ENCODE data around the gene CCDC91.
"Not testable (repeated sequence)": the region's sequence is repeated elsewhere in the genome, so short reads cannot be mapped to it uniquely, and the experiment has no call there.

The CCDC91 gene

GRCh38 chr12:28232211-28232928 is 42.1 kb downstream of the CCDC91 start:
- DNase-seq (ENCODE audit: low spot score), result no peak

GRCh38 chr12:28234444-28234843 is 44.2 kb downstream of the CCDC91 start:
- no peak for DNase-seq (ENCODE audit: low spot score)

GRCh38 chr12:28235015-28235414 is 44.8 kb downstream of the CCDC91 start:
- DNase-seq (ENCODE audit: low spot score), result no peak

GRCh38 chr12:28235985-28236384 is 45.7 kb downstream of the CCDC91 start:
- no peak for DNase-seq (ENCODE audit: low spot score)

GRCh38 chr12:28237423-28237822 is 47.2 kb downstream of the CCDC91 start:
- DNase-seq (ENCODE audit: low spot score), result no peak

- no peak for DNase-seq (ENCODE audit: low spot score)
Observed at GRCh38 chr12:28239918-28240317, 49.7 kb downstream of the CCDC91 start.

- no peak for DNase-seq (ENCODE audit: low spot score)
Observed at GRCh38 chr12:28240853-28241252, 50.6 kb downstream of the CCDC91 start.

- no peak for DNase-seq (ENCODE audit: low spot score)
Observed at GRCh38 chr12:28242129-28242495, 51.9 kb downstream of the CCDC91 start.

- DNase-seq (ENCODE audit: low spot score), result no peak
Observed at GRCh38 chr12:28242496-28243309, 52.4 kb downstream of the CCDC91 start.

GRCh38 chr12:28243310-28243633 is 53.0 kb downstream of the CCDC91 start:
- no peak for DNase-seq (ENCODE audit: low spot score)

- no peak for DNase-seq (ENCODE audit: low spot score)
Observed at GRCh38 chr12:28247806-28248205, 57.5 kb downstream of the CCDC91 start.

GRCh38 chr12:28248555-28249145 is 58.4 kb downstream of the CCDC91 start:
- no peak for DNase-seq (ENCODE audit: low spot score)

GRCh38 chr12:28253161-28253641 is 62.9 kb downstream of the CCDC91 start:
- no peak for DNase-seq (ENCODE audit: low spot score)

- DNase-seq (ENCODE audit: low spot score), result no peak
Observed at GRCh38 chr12:28257411-28257810, 67.2 kb downstream of the CCDC91 start.

GRCh38 chr12:28258998-28259397 is 68.7 kb downstream of the CCDC91 start:
- no peak for DNase-seq (ENCODE audit: low spot score)

- DNase-seq (ENCODE audit: low spot score), result no peak
Observed at GRCh38 chr12:28265435-28266042, 75.3 kb downstream of the CCDC91 start.

- not testable (repeated sequence) for DNase-seq (ENCODE audit: low spot score)
Observed at GRCh38 chr12:28267920-28268607, 77.8 kb downstream of the CCDC91 start.

- peak; percentile 7 for DNase-seq (ENCODE audit: low spot score)
Observed at GRCh38 chr12:28268608-28269229, 78.5 kb downstream of the CCDC91 start.

- no peak for DNase-seq (ENCODE audit: low spot score)
Observed at GRCh38 chr12:28269851-28270250, 79.6 kb downstream of the CCDC91 start.

GRCh38 chr12:28278499-28278898 is 88.2 kb downstream of the CCDC91 start:
- no peak for DNase-seq (ENCODE audit: low spot score)

GRCh38 chr12:28278960-28279359 is 88.7 kb downstream of the CCDC91 start:
- no peak for DNase-seq (ENCODE audit: low spot score)

GRCh38 chr12:28286352-28286751 is 96.1 kb downstream of the CCDC91 start:
- no peak for DNase-seq (ENCODE audit: low spot score)
